HTR-8/SVneo (cell line): ENCODE data around the gene CC2D1A.
"Not testable (repeated sequence)": the region's sequence is repeated elsewhere in the genome, so short reads cannot be mapped to it uniquely, and the experiment has no call there.

Source experiments
- DNase-seq: peaks from one replicate; pipeline ENCODE4 v3.0.0; 2011; ENCODE audit warnings: low spot score, mixed read lengths; ENCODE audit not compliant: insufficient read length
- FAIRE-seq: peaks from 2 replicates; lab custom pipeline; 2011; peaks lifted over from hg19 to GRCh38; lab: Jason Lieb, UNC

CC2D1A gene

GRCh38 chr19:13899912-13900584, 6.0 kb upstream of the CC2D1A start:
- DNase-seq (no peak), FAIRE-seq (no peak)

DNA sequence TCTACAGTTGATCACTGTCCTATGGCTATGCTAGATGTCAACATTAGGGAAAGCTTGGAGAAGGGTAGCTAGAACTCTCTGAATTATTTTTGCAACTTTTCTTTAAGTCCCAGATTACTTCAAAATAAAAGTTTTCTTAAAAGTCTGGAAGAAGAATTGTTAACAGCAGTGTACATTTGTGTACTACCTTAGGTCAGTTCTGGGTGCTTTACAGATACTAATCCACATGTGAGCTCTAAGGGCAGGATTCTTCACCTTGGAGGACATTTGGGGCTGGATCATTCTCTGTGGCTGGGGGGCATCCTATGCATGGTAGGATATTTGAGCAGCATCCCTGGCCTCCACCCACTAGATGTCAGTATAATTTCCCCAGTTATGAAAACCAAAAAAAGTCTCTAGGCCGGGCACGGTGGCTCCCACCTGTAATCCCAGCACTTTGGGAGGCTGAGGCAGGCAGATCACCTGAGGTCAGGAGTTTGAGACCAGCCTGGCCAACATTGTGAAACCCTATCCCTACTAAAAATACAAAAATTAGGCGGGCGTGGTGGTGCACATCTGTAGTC, 2.9 kb upstream of the CC2D1A start:
- FAIRE-seq (no peak), DNase-seq (no peak)

- FAIRE-seq (no peak), DNase-seq (no peak)
These were observed 512 bp downstream of the CC2D1A start for GRCh38 chr19:13906521-13906904.

GRCh38 chr19:13906910-13907309, 909 bp downstream of the CC2D1A start:
- DNase-seq (no peak), FAIRE-seq (no peak)

DNA sequence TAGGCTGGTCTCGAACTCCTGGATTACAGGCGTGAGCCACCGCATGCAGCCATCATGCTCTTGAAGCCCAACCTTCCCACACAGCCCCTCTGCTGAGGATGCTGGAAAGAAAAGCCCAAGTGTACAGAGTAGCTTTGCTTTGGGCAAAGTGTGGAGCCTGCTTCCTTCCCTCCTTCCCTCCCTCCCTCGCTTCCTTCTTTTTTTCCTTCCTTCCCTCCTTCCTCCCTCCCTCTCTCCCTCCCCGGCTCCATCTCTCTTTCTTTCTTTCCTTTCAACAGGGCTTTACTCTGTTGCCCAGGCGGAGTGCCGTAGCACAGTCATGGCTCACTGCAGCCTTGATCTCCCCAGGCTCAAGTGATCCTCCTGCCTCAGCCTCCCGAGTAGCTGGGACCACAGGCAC, 2.7 kb downstream of the CC2D1A start:
- DNase-seq = no peak
- FAIRE-seq = no peak

DNA sequence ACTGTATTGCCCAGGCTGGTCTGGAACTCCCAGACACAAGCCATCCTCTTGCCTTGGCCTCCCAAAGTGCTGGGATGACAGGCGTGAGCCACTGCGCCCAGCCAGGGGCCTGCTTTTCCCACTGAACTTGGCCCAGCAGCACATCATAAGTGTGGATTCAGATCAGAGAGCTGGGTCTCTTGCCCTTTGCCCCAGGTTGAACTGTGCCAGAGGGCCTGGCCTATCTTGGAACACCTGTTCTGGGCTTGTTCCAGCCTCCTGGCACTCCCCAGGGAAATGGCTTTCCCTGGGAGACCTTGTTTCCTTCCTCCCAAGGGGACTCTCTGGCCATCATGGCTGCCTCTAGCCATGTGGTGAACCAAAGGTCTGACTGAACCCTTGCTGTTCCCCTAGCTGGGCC, 3.4 kb downstream of the CC2D1A start:
- DNase-seq (no peak), FAIRE-seq (no peak)

DNA sequence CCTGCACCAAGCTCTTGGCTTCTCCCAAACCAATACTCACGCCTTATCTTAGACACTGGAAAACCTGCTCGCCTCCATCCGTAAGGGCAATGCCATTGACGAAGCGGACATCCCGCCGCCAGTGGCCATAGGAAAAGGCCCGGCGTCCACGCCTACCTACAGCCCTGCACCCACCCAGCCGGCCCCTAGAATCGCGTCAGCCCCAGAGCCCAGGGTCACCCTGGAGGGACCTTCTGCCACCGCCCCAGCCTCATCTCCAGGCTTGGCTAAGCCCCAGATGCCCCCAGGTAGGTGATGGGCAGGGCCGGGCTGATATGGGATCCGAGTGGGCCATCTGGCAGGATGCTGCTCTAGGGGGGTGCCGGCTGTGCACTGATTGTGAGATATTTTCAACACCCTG, 7.4 kb downstream of the CC2D1A start:
- DNase-seq (no peak), FAIRE-seq (no peak)

- DNase-seq = no peak
- no peak for FAIRE-seq
These were observed 8.8 kb downstream of the CC2D1A start for GRCh38 chr19:13914777-13915176.

DNA sequence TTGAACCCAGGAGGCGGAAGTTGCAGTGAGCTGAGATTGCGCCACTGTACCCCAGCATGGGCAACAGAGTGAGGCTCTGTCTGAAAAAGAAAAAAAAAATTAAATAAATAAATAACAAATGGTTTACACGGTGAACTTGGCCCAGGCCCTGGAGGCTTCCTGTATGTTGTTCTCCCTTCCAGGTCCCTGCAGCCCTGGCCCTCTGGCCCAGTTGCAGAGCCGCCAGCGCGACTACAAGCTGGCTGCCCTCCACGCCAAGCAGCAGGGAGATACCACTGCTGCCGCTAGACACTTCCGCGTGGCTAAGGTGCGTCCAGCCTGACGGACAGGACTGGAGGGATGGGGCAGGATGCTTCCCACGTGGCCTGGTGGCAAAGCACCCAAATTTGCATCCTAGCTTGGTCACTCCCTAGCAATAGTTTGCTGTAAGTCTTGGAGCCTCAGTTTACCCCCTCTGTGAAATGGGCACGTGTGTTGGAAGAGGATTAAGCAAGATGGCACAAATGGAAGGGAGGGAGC, 11.9 kb downstream of the CC2D1A start:
- FAIRE-seq (peak; percentile 77), DNase-seq (no peak)

DNA sequence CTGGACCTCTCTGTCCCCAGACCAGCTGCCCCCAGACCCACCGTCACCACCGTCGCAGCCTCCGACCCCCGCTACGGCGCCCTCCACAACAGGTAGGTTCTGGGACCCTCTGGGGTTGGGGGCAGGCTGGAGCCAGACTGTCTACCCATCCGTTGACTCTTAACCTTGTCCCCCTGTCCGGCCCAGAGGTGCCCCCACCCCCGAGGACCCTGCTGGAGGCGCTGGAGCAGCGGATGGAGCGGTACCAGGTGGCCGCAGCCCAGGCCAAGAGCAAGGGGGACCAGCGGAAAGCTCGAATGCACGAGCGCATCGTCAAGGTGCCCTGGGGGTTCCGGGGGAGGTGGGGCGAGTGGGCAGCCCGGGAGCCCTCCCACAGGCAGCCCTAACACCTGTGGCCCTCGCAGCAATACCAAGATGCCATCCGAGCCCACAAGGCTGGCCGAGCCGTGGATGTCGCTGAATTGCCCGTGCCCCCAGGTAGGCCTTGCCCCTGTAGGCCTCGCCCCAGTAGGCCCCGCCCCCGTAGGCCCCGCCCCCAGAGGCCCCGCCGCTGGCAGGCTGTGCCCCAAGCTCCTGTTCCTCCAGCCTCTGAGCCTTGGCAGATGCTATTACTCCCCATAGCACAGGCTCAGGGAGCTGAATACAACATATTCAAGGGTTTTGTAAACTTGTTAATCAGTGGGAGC, 12.9 kb downstream of the CC2D1A start:
- DNase-seq (no peak), FAIRE-seq (no peak)

DNA sequence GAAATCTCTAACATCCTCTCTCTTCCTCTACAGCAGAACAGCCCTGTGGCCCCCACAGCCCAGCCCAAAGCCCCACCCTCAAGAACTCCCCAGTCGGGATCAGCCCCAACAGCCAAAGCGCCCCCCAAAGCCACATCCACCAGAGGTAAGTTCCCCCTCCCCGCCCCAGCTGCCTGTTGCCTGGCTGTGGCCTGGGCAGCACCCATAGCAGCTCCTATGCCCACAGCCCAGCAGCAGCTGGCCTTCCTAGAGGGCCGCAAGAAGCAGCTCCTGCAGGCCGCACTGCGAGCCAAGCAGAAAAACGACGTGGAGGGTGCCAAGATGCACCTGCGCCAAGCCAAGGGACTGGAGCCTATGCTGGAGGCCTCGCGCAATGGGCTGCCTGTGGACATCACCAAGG, 14.5 kb downstream of the CC2D1A start:
- no peak for DNase-seq
- FAIRE-seq = no peak

GRCh38 chr19:13920940-13921747, 15.1 kb downstream of the CC2D1A start:
- FAIRE-seq (peak; percentile 33), DNase-seq (no peak)

DNA sequence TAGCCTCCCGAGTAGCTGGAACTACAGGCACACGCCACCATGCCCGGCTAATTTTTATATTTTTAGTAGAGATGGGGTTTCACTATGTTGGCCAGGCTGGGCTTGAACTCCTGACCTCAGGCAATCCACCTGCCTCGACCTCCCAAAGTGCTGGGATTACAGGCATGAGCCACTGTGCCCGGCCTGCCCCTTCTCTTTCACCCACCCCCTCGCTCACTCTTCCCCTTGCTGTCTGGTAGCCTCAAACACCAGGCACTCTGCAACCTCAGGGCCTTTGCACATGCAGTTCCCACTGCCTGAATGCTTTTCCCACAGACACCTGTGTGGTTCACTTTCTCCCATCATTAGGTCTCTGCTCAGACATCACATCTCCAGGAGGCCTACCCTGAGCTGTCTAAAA, 16.1 kb downstream of the CC2D1A start:
- not testable (repeated sequence) for DNase-seq, FAIRE-seq

DNA sequence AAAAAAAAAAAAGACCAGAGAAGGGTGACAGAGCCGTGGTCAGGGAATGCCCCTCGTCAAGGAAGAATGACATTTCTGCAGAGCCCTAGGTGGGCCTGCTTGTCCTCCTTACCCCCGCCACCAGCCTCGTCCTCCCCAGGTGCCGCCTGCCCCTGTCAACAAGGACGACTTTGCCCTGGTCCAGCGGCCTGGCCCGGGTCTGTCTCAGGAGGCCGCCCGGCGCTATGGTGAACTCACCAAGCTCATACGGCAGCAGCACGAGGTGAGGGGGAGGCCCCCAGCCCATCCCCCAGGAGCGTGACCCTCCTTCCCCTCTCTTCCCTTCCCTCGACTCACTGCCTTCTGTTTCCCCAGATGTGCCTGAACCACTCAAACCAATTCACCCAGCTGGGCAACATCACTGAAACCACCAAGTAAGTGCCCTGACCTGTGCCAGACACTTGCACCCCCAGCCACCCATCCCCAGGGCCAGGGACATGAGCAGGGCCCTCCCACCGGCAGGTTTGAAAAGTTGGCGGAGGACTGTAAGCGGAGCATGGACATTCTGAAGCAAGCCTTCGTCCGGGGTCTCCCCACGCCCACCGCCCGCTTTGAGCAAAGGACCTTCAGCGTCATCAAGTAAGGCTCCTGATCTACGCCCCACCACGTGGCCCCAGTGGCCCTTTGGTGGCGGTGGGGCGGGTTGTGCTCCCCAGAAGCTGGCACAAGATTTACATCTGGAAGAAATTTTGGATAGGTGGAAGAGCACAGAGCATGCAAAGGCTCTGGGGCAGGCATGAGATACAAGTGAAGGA, 17.4 kb downstream of the CC2D1A start:
- DNase-seq = no peak
- FAIRE-seq = no peak

GRCh38 chr19:13926010-13926409, 20.0 kb downstream of the CC2D1A start:
- FAIRE-seq (no peak), DNase-seq (no peak)

DNA sequence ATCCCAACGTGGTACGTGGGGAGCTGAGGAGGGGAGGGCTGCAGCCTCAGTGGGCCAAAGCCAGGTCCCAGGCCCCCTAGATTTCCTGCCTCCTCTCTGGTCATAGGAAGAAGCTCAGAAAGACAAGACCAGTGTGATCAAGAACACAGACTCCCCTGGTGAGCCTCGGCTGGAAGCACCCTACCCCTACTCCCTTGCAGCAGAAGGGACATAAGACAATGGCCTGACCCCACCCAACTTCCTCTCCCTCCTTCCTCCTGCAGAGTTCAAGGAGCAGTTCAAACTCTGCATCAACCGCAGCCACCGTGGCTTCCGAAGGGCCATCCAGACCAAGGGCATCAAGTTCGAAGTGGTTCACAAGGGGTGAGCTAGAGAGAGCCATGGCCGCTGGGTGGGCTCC, 20.7 kb downstream of the CC2D1A start:
- FAIRE-seq = peak; percentile 4
- DNase-seq = no peak

DNA sequence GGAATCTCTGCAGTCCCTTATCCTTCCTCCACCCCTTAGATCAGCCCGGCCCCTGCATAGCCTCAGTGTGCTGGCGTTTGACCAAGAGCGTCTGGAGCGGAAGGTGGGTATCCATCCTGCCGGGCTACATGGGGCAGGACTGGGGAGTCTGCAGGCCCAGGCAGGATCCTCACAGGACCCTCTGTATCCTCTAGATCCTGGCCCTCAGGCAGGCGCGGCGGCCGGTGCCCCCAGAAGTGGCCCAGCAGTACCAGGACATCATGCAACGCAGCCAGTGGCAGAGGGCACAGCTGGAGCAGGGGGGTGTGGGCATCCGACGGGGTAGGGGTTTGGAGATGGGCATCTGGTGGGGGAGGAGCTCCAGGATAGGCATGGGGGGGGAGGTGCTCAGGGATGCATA, 23.3 kb downstream of the CC2D1A start:
- FAIRE-seq (no peak), DNase-seq (no peak)

DNA sequence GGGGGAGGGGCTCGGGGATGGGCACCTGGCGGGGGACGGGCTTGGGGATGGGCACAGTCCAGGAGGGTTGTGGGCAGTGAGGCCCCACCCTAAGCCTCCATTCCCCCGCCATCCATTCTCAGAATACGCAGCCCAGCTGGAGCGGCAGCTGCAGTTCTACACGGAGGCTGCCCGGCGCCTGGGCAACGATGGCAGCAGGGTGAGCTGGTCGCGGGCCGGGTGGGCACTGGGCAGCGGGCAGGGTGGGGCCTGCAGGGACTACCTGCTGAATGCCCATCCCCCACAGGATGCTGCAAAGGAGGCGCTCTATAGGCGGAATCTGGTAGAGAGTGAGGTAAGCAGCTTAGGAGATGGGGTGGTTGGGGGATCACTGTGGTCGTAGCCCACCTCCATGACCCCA, 24.0 kb downstream of the CC2D1A start:
- FAIRE-seq (no peak), DNase-seq (no peak)

DNA sequence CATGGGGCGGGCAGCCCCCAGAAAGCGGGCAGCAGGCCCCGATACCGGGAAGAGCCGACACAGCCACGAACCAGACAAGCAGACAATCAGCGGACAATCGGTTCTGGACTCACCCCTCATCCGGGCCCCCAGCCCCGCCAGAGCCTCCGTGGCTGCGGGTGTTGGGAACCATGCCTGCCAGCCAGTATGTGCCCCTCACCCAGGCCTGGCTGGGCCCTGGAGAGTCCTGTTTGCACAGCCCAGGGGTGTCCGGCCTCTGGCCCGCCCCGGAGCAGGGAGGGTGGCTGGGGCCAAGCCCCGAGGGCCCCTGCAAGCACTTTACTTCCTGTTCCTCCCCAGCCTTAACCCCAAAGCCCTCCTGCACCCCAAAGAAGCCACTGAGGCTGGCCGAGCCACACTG, 24.4 kb downstream of the CC2D1A start:
- FAIRE-seq = no peak

More for the DNA sequence above, 24.4 kb downstream of the CC2D1A start:
- DNase-seq = no peak
